Progenitor cell of endocrine pancreas (in vitro differentiated cells): ENCODE results near the gene IKZF1. TPM values are rescaled to one million over a fixed set of nuclear protein-coding genes. Genes with fewer than 3 reads are reported as not detected.

ENCODE experiments used
- DNase-seq: peaks from one replicate; pipeline ENCODE4 v3.0.0; 2021; ENCODE audit warnings: low spot score; ENCODE audit not compliant: unreplicated experiment
- H3K27ac Mint-ChIP-seq: 2 replicates; pipeline ENCODE4 v1.8.0; 2021; ENCODE audit warnings: mild to moderate bottlenecking, moderate library complexity, mixed read lengths
- H3K27me3 Mint-ChIP-seq: 2 replicates; pipeline ENCODE4 v1.8.0; 2021; ENCODE audit warnings: mixed read lengths
- H3K36me3 Mint-ChIP-seq: 2 replicates; pipeline ENCODE4 v1.8.0; 2022; ENCODE audit warnings: mixed read lengths; ENCODE audit not compliant: insufficient read depth
- H3K4me1 Mint-ChIP-seq: 2 replicates; pipeline ENCODE4 v1.8.0; 2021; ENCODE audit warnings: low read depth, mixed read lengths
- H3K4me3 Mint-ChIP-seq: 2 replicates; pipeline ENCODE4 v1.8.0; 2021; ENCODE audit warnings: low read depth, mild to moderate bottlenecking, moderate library complexity, mixed read lengths
- H3K9me3 Mint-ChIP-seq: 2 replicates; pipeline ENCODE4 v1.8.0; 2021; ENCODE audit warnings: low read depth, mixed read lengths
- CTCF ChIP-seq: fragments of 200-600 bp; sonication (generic); IDR thresholded peaks from one replicate; pipeline ENCODE4 v1.5.0; 2021; ENCODE audit warnings: antibody characterized with exemption, mild to moderate bottlenecking; ENCODE audit not compliant: unreplicated experiment
- total RNA-seq: library from RNA; stranded (reverse); gene quantifications from 2 replicates; pipeline ENCODE4 v1.2.1, GENCODE V29; 2021

The IKZF1 gene
- total RNA-seq, 1 donor from 2014 or later = 0.36 TPM

- no peaks in the 10 kb centered on the region for H3K36me3 Mint-ChIP-seq
Measured at GRCh38 chr7:50305583-50306493, 1.3 kb downstream of the IKZF1 start.

GRCh38 chr7:50306494-50307367 lies 2.2 kb downstream of the IKZF1 start:
- no peak overlapping the region for H3K27ac Mint-ChIP-seq

More at GRCh38 chr7:50305583-50306493, 1.3 kb downstream of the IKZF1 start:
- no peaks in the 10 kb centered on the region for H3K9me3 Mint-ChIP-seq
- no peak overlapping the region for H3K27ac Mint-ChIP-seq
- DNase-seq = no peak
- TF ChIP-seq CTCF = no peak
- peaks cover 79% of the 10 kb centered on the region for H3K27me3 Mint-ChIP-seq
- H3K4me1 Mint-ChIP-seq = no peaks in the 10 kb centered on the region
- no peak overlapping the region for H3K4me3 Mint-ChIP-seq

GRCh38 chr7:50307368-50308032 lies 3.0 kb downstream of the IKZF1 start:
- TF ChIP-seq CTCF = no peak
- DNase-seq = no peak
- H3K27me3 Mint-ChIP-seq = peaks cover 67% of the 10 kb centered on the region
- no peaks in the 10 kb centered on the region for H3K9me3 Mint-ChIP-seq
- no peak overlapping the region for H3K27ac Mint-ChIP-seq
- no peaks in the 10 kb centered on the region for H3K36me3 Mint-ChIP-seq
- no peaks in the 10 kb centered on the region for H3K4me1 Mint-ChIP-seq
- no peak overlapping the region for H3K4me3 Mint-ChIP-seq

More at GRCh38 chr7:50306494-50307367, 2.2 kb downstream of the IKZF1 start:
- no peaks in the 10 kb centered on the region for H3K9me3 Mint-ChIP-seq
- H3K36me3 Mint-ChIP-seq = no peaks in the 10 kb centered on the region
- no peaks in the 10 kb centered on the region for H3K4me1 Mint-ChIP-seq
- H3K27me3 Mint-ChIP-seq = peaks cover 70% of the 10 kb centered on the region
- no peak overlapping the region for H3K4me3 Mint-ChIP-seq
- no peak for DNase-seq
- TF ChIP-seq CTCF = no peak

- Mint-ChIP-seq H3K27ac (no peak overlapping the region), H3K4me3 (no peak overlapping the region), H3K36me3 (no peaks in the 10 kb centered on the region), H3K4me1 (no peaks in the 10 kb centered on the region), H3K27me3 (peaks cover 67% of the 10 kb centered on the region), H3K9me3 (no peaks in the 10 kb centered on the region)
- no peak for DNase-seq
- TF ChIP-seq CTCF = no peak
Measured at GRCh38 chr7:50308203-50308531, 3.7 kb downstream of the IKZF1 start.
